ENCODE measurements around the gene TP53BP1.

TP53BP1 gene

GRCh38 chr15:43434446-43434845 lies 58.5 kb downstream of the TP53BP1 start:
- no peak overlapping the region for H3K4me3 ChIP-seq
- H3K27ac ChIP-seq = no peak overlapping the region
- TF ChIP-seq CTCF (IDR thresholded peaks at IDR 0.05) = no peak
- DNase-seq (ENCODE audit: low spot score) = no peak

- Histone ChIP-seq H3K4me3 (no peak overlapping the region), H3K27ac (no peak overlapping the region)
- DNase-seq (ENCODE audit: low spot score) = no peak
- no peak for TF ChIP-seq CTCF (IDR thresholded peaks at IDR 0.05)
These were observed 59.2 kb downstream of the TP53BP1 start for GRCh38 chr15:43433661-43434303.

GRCh38 chr15:43433165-43433564 lies 59.8 kb downstream of the TP53BP1 start:
- no peak overlapping the region for H3K27ac ChIP-seq
- DNase-seq (ENCODE audit: low spot score) = no peak
- H3K4me3 ChIP-seq = no peak overlapping the region
- no peak for TF ChIP-seq CTCF (IDR thresholded peaks at IDR 0.05)

DNA sequence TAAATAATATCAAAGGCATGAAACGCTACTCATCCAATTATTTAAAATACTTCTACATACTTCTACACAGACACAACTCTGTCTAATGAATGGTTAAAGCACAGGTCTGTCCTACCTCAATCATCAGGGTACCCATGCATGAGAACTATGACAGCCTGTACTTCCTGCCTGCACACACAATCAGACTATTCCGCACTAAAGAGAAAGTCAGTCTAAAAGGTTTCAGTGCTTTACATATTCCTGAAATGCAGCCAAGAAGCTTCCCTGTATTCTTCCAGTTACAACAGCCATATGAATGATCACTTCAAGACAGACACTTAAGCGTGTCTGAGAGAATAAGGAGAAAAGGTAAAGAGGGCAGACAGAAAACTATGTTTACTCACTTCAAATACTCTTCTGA lies 63.3 kb downstream of the TP53BP1 start:
- no peak overlapping the region for H3K4me3 ChIP-seq
- no peak for TF ChIP-seq CTCF (IDR thresholded peaks at IDR 0.05)
- no peak for DNase-seq (ENCODE audit: low spot score)
- no peak overlapping the region for H3K27ac ChIP-seq

- no peak for DNase-seq (ENCODE audit: low spot score)
- Histone ChIP-seq H3K27ac (no peak overlapping the region), H3K4me3 (no peak overlapping the region)
- no peak for TF ChIP-seq CTCF (IDR thresholded peaks at IDR 0.05)
These were observed 69.2 kb downstream of the TP53BP1 start for GRCh38 chr15:43423793-43424192.

- TF ChIP-seq CTCF (IDR thresholded peaks at IDR 0.05) = no peak
- no peak for DNase-seq (ENCODE audit: low spot score)
- H3K4me3 ChIP-seq = no peak overlapping the region
- H3K27ac ChIP-seq = no peak overlapping the region
These were observed 72.1 kb downstream of the TP53BP1 start for GRCh38 chr15:43420876-43421275.

- no peak for TF ChIP-seq CTCF (IDR thresholded peaks at IDR 0.05)
- no peak overlapping the region for H3K27ac ChIP-seq
- H3K4me3 ChIP-seq = no peak overlapping the region
- no peak for DNase-seq (ENCODE audit: low spot score)
These were observed 72.5 kb downstream of the TP53BP1 start for GRCh38 chr15:43420435-43420834.
